ENCODE measurements around the gene DDIT3. TPM values are rescaled to one million over a fixed set of nuclear protein-coding genes. Genes with fewer than 3 reads are reported as not detected.

Gene DDIT3
- total and polyA plus RNA-seq, 2 of the 13 experiments (the other 11 are each of a cell fraction or from before 2014, with no cell fraction given), result 27.5 to 48.7 TPM

- TF ChIP-seq ARID4A (CRISPR knock-in tag; IDR thresholded peaks at IDR 0.05; ENCODE audit: borderline replicate concordance) (peak; percentile 94), TERF1 (CRISPR knock-in tag; IDR thresholded peaks at IDR 0.05) (no peak), ESRRA (CRISPR knock-in tag; IDR thresholded peaks at IDR 0.05; ENCODE audit: low read depth) (peak; percentile 74; the same call in 1 of the 2 replicates), EED (CRISPR knock-in tag; IDR thresholded peaks at IDR 0.05) (peak; percentile 91; the same call in 1 of the 2 replicates), TOPORS (CRISPR knock-in tag; IDR thresholded peaks at IDR 0.05) (no peak), ZNF768 (CRISPR knock-in tag; IDR thresholded peaks at IDR 0.05) (peak; percentile 8; the same call in 1 of the 2 replicates), ZNF652 (CRISPR knock-in tag; IDR thresholded peaks at IDR 0.05; ENCODE audit: borderline replicate concordance, low read depth) (no peak), PAF1 (CRISPR knock-in tag; IDR thresholded peaks at IDR 0.05) (peak; percentile 90), ZNF790 (CRISPR knock-in tag; IDR thresholded peaks at IDR 0.05; ENCODE audit: borderline replicate concordance) (no peak; the same call in 1 of the 2 replicates), TAF1 (CRISPR knock-in tag; IDR thresholded peaks at IDR 0.05) (peak; percentile 92), ZNF589 (CRISPR knock-in tag; conservative IDR thresholded peaks at IDR 0.05) (no peak), ZNF75D (CRISPR knock-in tag; IDR thresholded peaks at IDR 0.05; ENCODE audit: borderline replicate concordance) (no peak), ZFP82 (CRISPR knock-in tag; IDR thresholded peaks at IDR 0.05; ENCODE audit: borderline replicate concordance) (no peak), USF2 (IDR thresholded peaks at IDR 0.05; ENCODE audit: low read depth, low read length) (no peak), USF2 (CRISPR knock-in tag; IDR thresholded peaks at IDR 0.05; ENCODE audit: borderline replicate concordance) (peak; percentile 52; the same call in 1 of the 2 replicates), HNF4G (IDR thresholded peaks at IDR 0.05; ENCODE audit: borderline replicate concordance, low read depth, low read length) (no peak), HNF4G (CRISPR knock-in tag; IDR thresholded peaks at IDR 0.05; ENCODE audit: borderline replicate concordance, low read depth) (no peak), RFX1 (IDR thresholded peaks at IDR 0.05) (no peak), MATR3 (CRISPR knock-in tag; IDR thresholded peaks at IDR 0.05) (no peak), SAP130 (CRISPR knock-in tag; IDR thresholded peaks at IDR 0.05; ENCODE audit: low read depth) (peak; percentile 74), ZNF615 (CRISPR knock-in tag; IDR thresholded peaks at IDR 0.05; ENCODE audit: borderline replicate concordance) (peak; percentile 71; the same call in 1 of the 2 replicates), RAD21 (CRISPR knock-in tag; IDR thresholded peaks at IDR 0.05) (peak; percentile 51; the same call in 1 of the 2 replicates)
Measured at GRCh38 chr12:57520053-57520818, at the start of gene DDIT3 (continued).

All from HepG2 (cell line).